Measurements from ENCODE around the gene FHL1. TPM values are rescaled to one million over a fixed set of nuclear protein-coding genes. Genes with fewer than 3 reads are reported as not detected.
"Not testable (repeated sequence)": the region's sequence is repeated elsewhere in the genome, so short reads cannot be mapped to it uniquely, and the experiment has no call there.

Gene FHL1
- total RNA-seq, 1 donor from 2014 or later: 381 TPM

- no peak for DNase-seq (ENCODE audit: low spot score)
These were observed 569 bp upstream of the FHL1 start for GRCh38 chrX:136146614-136147314.

GRCh38 chrX:136147976-136148375, 643 bp downstream of the FHL1 start:
- DNase-seq (ENCODE audit: low spot score): no peak

DNA sequence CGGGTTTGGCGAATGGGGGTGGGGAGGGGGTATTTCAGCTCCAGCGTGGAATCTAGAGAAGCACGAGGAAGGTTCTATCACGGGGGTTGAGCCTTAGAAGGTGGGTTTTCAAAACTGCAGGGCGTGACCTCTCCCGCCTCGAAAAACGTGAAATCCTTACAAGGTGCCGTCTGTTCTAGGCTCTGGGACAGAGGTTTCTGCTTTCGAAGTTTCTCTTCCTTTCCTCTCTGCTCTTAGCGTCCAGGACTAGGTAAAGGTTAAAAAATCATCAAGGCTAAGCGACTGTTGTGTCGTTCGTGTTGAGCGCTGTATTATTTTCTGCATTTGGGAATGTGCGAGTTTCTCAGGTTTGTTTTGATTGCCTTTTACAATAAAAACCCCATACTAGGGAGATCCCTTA, 1.1 kb downstream of the FHL1 start:
- no peak for DNase-seq (ENCODE audit: low spot score)

- no peak for DNase-seq (ENCODE audit: low spot score)
These were observed 7.7 kb downstream of the FHL1 start for GRCh38 chrX:136154998-136155397.

- no peak for DNase-seq (ENCODE audit: low spot score)
These were observed 9.3 kb downstream of the FHL1 start for GRCh38 chrX:136156560-136157117.

DNA sequence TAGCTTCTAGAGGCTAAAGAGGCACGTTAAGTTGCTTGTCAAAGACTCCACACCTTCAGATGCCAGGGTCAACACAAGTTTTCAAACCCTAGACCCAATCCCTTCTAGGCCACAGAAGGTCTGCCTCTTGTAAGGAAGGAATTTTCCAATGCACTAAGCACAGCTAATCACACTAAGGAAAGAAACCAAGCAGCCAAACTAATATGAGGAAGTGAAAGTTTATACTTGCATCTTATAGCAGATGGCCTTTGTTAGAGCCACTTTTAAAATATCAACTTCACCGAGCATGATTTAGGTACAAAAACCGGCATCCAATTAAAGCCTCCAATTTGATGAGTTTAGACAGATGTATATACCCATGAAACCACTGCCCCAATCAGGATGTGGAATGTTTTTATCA, 9.9 kb downstream of the FHL1 start:
- DNase-seq (ENCODE audit: low spot score): no peak

DNA sequence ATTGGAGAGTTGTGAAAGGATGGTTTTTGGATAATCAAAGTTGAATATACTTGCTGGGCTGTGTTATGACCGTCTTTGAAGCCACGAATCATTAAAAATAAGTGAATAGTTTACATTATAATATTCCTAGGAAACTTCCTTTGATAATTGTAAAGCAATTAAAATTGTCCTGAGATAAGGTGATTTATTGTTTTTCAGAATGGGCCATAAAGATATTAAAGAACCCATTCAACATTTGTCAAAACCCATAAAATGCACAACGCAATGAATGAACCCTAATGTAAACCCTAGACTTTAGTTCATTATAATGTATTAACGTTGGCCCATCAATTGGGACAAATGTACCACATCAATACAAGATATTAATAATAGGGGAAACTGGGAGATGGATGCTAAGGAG, 11.4 kb downstream of the FHL1 start:
- DNase-seq (ENCODE audit: low spot score): no peak

- DNase-seq (ENCODE audit: low spot score): no peak
These were observed 12.3 kb downstream of the FHL1 start for GRCh38 chrX:136159611-136160025.

DNA sequence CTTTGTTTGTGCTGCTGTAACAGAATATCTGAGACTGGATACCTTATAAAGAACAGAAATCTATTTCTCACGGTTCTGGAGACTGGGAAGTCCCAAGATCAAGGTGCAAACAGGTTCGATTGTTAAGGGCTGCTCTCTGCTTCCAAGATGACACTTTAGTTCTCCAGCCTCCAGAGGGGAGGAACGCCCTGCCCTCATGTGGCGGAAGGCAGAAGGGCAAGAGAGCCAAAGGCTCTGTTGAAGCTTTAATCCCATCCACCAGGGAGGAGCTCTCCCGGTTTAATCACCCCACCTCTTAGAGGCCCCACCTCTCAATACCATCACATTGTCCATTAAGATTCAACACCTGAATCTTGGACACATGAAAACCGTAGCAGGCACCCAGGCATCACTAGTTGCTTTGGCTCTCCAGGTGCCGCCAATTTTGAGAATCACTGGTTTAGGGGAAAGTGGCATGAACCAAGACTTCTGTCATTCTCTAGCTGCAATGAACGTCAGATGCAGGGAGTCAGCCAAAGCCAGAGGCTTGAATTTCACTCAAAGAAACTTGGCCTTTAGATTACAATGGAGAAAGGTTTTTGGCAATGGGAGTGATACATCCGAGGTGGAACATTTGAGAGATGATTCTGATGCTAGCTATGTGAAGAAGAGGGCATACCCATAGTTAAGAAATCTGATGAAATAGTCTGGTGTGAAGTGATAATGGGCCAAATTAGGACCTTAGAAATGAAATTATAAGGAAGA, 15.7 kb downstream of the FHL1 start:
- DNase-seq (ENCODE audit: low spot score): peak; percentile 25

DNA sequence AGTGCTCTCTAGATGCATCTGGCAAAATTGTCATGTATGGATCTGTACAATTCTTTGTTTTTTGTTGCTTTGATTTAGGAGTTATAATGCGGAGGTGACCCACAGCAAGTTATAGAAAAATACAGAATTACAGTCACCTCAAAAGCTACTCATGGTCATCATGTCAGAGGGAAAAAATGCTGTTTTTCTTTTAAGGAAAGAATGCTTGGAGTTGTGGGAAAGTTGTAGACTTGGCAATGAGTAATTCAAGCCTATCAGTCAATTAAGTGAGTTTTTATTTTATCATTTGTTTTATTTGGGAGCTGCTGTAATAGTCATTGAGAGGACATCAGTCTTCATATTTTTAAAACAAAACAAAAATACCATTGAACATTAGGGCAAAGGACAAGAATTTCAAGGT, 16.4 kb downstream of the FHL1 start:
- no peak for DNase-seq (ENCODE audit: low spot score)

DNA sequence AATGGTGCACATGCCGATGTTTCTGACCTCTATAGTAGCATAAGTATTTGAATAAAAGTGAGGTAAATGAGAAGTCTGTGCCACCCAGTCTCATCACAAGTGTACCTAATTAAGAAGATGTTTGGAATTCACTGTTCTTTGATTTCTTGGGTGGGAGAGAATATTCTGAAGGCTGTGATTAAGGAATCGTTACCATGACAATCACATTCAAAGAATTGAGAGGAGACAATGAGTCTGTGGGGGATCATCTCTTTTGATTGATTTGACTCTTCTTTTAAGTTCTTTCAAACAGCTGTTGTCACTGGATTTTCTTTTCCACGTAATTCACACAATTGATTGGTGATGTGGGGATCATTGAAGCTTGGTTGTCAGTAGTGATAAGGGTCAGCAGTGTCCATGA, 18.1 kb downstream of the FHL1 start:
- DNase-seq (ENCODE audit: low spot score): no peak

DNA sequence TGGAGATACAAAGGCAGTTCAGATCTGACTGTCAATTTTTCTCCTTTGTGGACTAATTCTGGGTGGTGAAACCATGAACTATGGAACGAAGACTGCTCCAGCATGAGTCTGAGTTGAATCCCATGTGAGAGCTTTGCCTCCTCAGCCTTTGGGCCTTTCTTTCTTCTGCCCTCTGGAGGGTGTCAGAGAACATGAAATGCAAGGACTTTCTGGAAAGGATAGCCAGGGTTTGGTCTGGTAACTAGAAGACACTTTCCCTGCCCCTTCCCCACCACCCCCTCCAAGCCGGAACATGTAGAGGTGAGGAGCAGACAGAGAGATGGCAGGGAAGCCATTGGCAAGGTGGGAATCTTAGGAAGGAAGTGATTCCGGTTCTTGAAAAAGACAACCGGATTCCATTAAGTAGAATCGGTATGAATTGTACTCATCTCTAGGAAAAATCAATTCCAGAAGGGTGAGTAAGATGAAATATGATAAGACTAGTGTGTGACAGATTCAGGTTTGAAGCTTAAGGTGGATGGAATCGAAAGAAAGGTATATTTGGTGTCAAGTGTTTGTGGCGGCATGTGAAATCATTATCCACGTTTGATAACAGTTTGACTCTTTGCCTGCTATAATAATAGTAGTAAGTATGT, 19.0 kb downstream of the FHL1 start:
- no peak for DNase-seq (ENCODE audit: low spot score)

GRCh38 chrX:136167989-136168388, 20.7 kb downstream of the FHL1 start:
- DNase-seq (ENCODE audit: low spot score): not testable (repeated sequence)

DNA sequence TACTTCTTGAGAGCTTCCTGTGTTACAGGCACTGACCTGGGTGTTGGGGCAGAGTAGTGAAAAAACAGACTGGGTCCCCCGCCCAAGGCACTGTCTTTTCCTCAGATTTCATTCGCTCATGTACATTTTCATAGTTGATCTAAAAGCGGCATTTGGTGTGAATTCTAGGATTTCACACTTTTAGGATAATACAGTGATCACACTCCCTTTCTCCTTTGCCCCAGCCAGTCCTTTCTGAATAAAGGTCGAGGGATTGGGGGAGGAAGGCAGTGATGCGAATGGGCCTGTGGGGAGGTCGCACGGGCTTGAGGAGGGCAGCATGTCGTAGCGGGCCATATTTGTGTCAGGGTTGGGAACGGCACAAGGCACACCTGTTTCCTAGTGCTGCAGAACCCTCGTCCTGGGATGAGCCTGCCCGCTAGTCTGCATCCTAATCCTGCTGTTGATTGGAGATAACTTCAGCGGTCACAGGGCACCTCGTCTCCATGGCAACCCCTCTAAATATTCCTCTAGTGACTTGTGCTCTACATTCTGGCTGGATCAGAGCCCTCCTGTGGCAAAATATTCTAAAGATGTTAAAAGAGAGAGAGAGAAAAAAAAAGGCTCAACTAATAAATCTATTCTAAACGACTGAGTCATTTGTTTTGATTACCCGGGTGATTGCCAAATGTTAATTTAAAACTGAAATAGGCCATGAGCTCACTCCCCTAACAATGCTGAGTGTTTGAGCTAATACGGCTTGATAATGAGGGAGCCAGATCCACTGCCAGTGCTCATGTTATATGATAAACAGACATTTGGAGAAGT, 21.8 kb downstream of the FHL1 start:
- DNase-seq (ENCODE audit: low spot score): peak; percentile 31

DNA sequence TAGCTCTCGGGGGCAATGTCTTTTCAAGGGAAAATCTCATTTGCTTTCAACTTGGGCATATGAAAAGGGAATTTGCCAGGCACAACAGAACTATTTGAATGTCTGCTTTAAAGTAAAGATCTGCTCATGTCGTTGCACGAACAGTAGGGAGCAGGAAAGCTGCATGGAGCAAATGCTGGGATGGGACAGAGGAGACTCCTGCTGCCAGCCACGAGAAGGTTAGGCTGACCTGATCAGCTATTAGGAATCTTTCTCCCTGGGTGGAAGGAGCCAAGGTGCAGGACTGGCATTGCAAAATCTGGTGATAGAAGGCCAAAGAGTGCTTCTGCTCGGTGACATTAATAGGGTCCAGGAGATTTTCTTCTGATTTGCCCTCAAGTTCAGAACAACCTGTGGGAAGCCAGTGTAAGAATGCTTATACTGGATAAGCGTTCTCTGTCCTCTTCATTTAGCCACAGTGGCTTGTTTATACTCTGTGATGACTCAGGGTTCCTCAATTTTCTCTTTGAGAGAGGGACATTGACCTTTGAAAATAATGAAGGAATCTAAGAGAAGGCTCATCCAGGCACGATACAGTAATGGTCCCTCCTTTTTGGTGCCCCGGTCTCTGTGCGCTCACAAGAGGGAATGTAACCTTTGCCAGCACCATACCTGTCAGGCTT, 22.9 kb downstream of the FHL1 start:
- DNase-seq (ENCODE audit: low spot score): no peak

DNA sequence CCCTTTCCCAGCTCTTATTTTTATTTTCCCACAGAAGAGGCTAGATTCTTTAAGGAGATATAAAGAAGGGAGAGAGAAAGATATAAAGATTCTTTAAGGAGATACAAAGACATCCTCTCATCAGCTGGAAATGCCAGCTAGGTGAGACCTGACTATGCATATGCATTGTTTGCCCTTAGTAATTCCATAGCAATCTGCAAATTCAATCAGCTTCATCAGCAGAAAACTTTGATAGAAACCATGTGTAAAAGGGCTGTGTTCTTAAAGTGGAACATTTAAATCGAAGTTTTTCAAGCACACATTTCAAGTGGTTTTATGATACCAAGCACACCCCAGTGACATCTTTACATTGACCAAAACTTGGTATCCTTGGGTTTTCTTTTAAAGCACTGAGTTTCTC, 24.1 kb downstream of the FHL1 start:
- no peak for DNase-seq (ENCODE audit: low spot score)

- DNase-seq (ENCODE audit: low spot score): no peak
These were observed 29.1 kb downstream of the FHL1 start for GRCh38 chrX:136176399-136176825.

- no peak for DNase-seq (ENCODE audit: low spot score)
These were observed 31.8 kb downstream of the FHL1 start for GRCh38 chrX:136179133-136179532.

DNA sequence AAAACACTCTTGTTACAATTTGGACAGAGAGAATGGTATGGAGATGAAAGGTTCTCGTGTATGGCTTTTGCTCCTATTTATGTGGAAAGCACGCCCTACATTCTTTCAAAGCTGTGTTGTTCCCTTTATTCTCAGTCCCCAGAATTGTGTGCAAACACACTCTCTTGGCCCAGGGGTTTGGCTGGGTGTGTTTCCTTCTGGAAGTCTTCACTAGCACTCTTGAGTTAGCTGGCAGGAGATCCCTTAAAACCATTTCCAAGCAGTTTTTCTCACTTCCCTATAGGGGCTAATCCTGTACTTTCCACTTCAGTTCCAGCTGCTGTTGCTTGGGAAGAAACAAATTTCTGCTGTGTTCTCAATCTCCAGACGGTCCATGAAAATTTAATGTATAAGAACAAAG, 35.1 kb downstream of the FHL1 start:
- no peak for DNase-seq (ENCODE audit: low spot score)

DNA sequence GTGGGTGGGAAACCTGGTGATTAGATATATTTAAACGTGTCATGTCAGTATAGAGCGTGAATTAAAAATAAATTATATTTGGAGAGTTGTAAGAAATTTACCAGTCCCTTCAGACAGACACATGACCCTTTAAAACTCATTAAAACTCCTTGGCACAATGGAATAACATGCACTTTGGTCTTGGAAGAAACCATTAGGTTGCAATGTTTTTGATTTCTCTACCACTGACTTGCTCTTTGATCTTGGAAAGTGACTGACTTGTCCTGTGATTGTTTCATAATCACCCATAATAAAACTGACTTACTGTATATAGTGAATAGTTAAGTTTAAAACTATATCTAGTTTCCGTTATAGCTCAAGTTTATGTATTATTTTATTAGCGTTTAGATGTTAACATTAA, 35.8 kb downstream of the FHL1 start:
- no peak for DNase-seq (ENCODE audit: low spot score)

GRCh38 chrX:136183917-136184316, 36.6 kb downstream of the FHL1 start:
- DNase-seq (ENCODE audit: low spot score): no peak

Measured in mucosa of gallbladder (tissue), 1 donor.